Caco-2 (cell line): ENCODE data around the gene PIAS1. TPM values are rescaled to one million over a fixed set of nuclear protein-coding genes. Genes with fewer than 3 reads are reported as not detected.
A peak's percentile ranks its signal among the peaks of the same experiment; 100 is the strongest.

Source experiments
- BruUV-seq: library from RNA; stranded (reverse); fragments of 400-500 nt; replicated peaks from 2 replicates; lab custom pipeline; 2021; lab: Mats Ljungman, UMichigan
- CTCF ChIA-PET: fragments of 300-600 bp; sonication (Branson Sonifier 250); formaldehyde crosslinking; loops from one replicate; lab custom pipeline; 2022; ENCODE audit warnings: antibody characterized with exemption; lab: Charles Lee
- POLR2A ChIA-PET: fragments of 300-600 bp; sonication (Branson Sonifier 250); formaldehyde crosslinking; loops from one replicate; lab custom pipeline; 2022; ENCODE audit warnings: antibody characterized with exemption; lab: Charles Lee
- DNase-seq, 2 experiments: peaks; one replicate each; pipeline versions ENCODE4 v3.0.0 to v3.0.0-alpha.2; 2020 to 2022
- H3K27me3 ChIP-seq: replicated peaks from 2 replicates; pipeline ENCODE4 v1.6.0; 2011; ENCODE audit warnings: low read length; ENCODE audit not compliant: control insufficient read depth, insufficient read depth
- H3K36me3 ChIP-seq: 2 replicates; pipeline ENCODE4 v1.5.1; 2011; ENCODE audit warnings: low read length; ENCODE audit not compliant: control insufficient read depth, insufficient read depth
- H3K4me1 ChIP-seq: fragments of 250-450 bp; sonication (Bioruptor Pico); 2 replicates; pipeline ENCODE4 v1.5.1; 2020; ENCODE audit warnings: mild to moderate bottlenecking
- H3K4me3 ChIP-seq: 2 replicates; pipeline ENCODE4 v1.5.1; 2011; ENCODE audit warnings: low read depth, mild to moderate bottlenecking, control low read depth, low read length
- H3K9me3 ChIP-seq: fragments of 250-450 bp; sonication (Bioruptor Pico); 2 replicates; pipeline ENCODE4 v1.5.1; 2020; ENCODE audit warnings: mild to moderate bottlenecking, moderate library complexity
- H3K27ac Mint-ChIP-seq: one replicate; pipeline ENCODE4 v1.8.0; 2022; ENCODE audit warnings: mixed read lengths; ENCODE audit not compliant: unreplicated experiment
- H3K27me3 Mint-ChIP-seq: one replicate; pipeline ENCODE4 v1.8.0; 2022; ENCODE audit warnings: mixed read lengths; ENCODE audit not compliant: insufficient read depth, unreplicated experiment
- H3K36me3 Mint-ChIP-seq: one replicate; pipeline ENCODE4 v1.8.0; 2022; ENCODE audit warnings: mild to moderate bottlenecking, mixed read lengths; ENCODE audit not compliant: insufficient read depth, unreplicated experiment
- H3K4me1 Mint-ChIP-seq: one replicate; pipeline ENCODE4 v1.8.0; 2022; ENCODE audit warnings: low read depth, mixed read lengths; ENCODE audit not compliant: unreplicated experiment
- H3K4me3 Mint-ChIP-seq: one replicate; pipeline ENCODE4 v1.8.0; 2022; ENCODE audit warnings: mild to moderate bottlenecking, moderate library complexity, mixed read lengths; ENCODE audit not compliant: unreplicated experiment
- H3K9me3 Mint-ChIP-seq: one replicate; pipeline ENCODE4 v1.8.0; 2022; ENCODE audit warnings: mixed read lengths; ENCODE audit not compliant: unreplicated experiment
- intact Hi-C: fragments of 100-400 bp; cut with micrococcal nuclease; formaldehyde crosslinking; loops from one replicate; pipeline ENCODE4 v1.10.0; 2022; ENCODE audit not compliant: unreplicated experiment
- total RNA-seq: library from RNA; stranded (reverse); gene quantifications from 2 replicates; pipeline ENCODE4 v1.2.3, GENCODE V29; 2022
- TF ChIP-seq, protein P1 (sequence below), 2 experiments: fragments of 200-600 bp in 1 of 2; IDR thresholded peaks; 1 replicate in 1 of 2; 2 replicates in 1 of 2; pipeline versions ENCODE4 v1.5.1 to v1.8.0; 2011 to 2022; ENCODE audit warnings: antibody characterized with exemption in 1 of 2, control low read depth in 1 of 2, inconsistent platforms in 1 of 2, low read depth in 1 of 2, low read length in 1 of 2, mild to moderate bottlenecking in 1 of 2, moderate library complexity in 1 of 2; ENCODE audit not compliant: insufficient read depth in 1 of 2, severe bottlenecking in 1 of 2, unreplicated experiment in 1 of 2

PIAS1 gene
- total RNA-seq, 1 experiment from 2014 or later, result 48.0 TPM

DNA sequence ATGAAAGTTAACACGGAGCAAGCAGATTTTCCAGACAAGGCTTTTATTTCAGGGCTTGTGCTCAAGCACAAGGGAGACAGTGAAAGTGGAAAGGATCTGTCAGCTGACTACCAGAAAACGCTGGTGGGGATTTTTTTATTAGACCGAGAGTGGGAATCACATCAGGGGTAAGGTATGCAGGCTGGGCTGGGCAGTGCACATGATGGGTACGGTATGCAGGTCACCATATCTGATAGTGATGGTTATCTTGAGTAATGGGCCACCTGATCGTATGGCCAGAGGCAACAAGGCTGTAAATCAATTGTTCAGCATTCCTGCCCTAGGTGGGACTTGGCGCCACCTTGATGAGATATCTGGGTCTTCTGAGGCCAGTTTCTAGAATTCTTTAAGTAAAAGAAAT lies 36.9 kb upstream of the PIAS1 start:
- BruUV-seq, result no TSS peak
- peak; percentile 67 to 85 for DNase-seq
- Mint-ChIP-seq H3K27me3 (no peaks in the 10 kb centered on the region), H3K9me3 (peaks cover 38% of the 10 kb centered on the region), H3K36me3 (peaks cover 11% of the 10 kb centered on the region), H3K4me1 (peaks cover 53% of the 10 kb centered on the region), H3K4me3 (peak overlapping the region; percentile 55), H3K27ac (peak overlapping the region; percentile 99)
- POLR2A ChIA-PET, result no interaction called here
- Histone ChIP-seq H3K36me3 (no peaks in the 10 kb centered on the region), H3K4me1 (peaks cover 38% of the 10 kb centered on the region), H3K4me3 (no peak overlapping the region), H3K27me3 (no peaks in the 10 kb centered on the region), H3K9me3 (peaks cover 5% of the 10 kb centered on the region; the same call in 1 of the 2 replicates)
- intact Hi-C loops, result loop anchor here (1.0 kb wide), 1 partner anchor 71 kb away; no protein-coding TSS in a partner anchor
- TF ChIP-seq, protein P1, sequence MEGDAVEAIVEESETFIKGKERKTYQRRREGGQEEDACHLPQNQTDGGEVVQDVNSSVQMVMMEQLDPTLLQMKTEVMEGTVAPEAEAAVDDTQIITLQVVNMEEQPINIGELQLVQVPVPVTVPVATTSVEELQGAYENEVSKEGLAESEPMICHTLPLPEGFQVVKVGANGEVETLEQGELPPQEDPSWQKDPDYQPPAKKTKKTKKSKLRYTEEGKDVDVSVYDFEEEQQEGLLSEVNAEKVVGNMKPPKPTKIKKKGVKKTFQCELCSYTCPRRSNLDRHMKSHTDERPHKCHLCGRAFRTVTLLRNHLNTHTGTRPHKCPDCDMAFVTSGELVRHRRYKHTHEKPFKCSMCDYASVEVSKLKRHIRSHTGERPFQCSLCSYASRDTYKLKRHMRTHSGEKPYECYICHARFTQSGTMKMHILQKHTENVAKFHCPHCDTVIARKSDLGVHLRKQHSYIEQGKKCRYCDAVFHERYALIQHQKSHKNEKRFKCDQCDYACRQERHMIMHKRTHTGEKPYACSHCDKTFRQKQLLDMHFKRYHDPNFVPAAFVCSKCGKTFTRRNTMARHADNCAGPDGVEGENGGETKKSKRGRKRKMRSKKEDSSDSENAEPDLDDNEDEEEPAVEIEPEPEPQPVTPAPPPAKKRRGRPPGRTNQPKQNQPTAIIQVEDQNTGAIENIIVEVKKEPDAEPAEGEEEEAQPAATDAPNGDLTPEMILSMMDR (IDR thresholded peaks at IDR 0.05; ENCODE audit: insufficient read depth in 1 of 2, low read depth in 1 of 2, low read length in 1 of 2, severe bottlenecking in 1 of 2, unreplicated experiment in 1 of 2), result no peak
- CTCF ChIA-PET, result no interaction called here

DNA sequence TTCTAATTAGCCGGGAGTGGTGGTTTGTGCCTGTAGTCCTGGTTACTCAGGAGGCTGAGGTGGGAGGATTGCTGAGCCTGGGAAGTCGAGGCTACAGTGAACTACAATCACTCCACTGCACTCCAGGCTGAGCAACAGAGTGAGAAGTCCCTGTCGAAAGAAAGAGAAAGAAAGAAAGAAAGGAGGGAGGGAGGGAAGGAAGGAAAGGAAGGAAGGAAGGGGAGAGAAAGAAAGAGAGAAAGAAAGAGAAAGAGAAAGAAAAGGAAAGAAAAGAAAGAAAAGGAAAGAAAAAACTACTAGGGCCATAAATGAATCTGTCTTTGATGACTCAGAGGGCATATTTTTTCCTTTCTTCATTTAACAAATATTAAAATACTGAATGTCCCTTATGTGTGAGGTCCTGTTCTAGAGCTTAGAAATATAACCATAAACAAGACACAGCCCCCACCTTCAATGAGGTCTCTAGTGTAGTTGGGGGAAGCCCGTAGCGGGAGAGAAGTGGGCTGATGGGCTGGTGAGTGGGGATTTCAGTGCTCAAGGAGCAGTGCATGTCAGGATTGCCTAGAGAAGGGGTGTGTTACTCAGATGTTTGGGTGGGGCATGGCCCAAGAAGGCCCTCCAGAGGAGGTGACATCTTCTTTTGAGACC lies 35.2 kb upstream of the PIAS1 start:
- Mint-ChIP-seq H3K4me1 (peaks cover 43% of the 10 kb centered on the region), H3K4me3 (no peak overlapping the region), H3K9me3 (peaks cover 21% of the 10 kb centered on the region), H3K27me3 (no peaks in the 10 kb centered on the region), H3K27ac (peak overlapping the region; percentile 88), H3K36me3 (peaks cover 11% of the 10 kb centered on the region)
- no peak for DNase-seq
- ChIA-PET CTCF (no interaction called here), POLR2A (interaction anchor here (1.4 kb wide), 1 partner anchor 35 kb away, joined by 3 read pairs; the partner anchor contains the start of gene PIAS1)
- Histone ChIP-seq H3K9me3 (no peaks in the 10 kb centered on the region), H3K36me3 (no peaks in the 10 kb centered on the region), H3K4me3 (no peak overlapping the region), H3K27me3 (no peaks in the 10 kb centered on the region), H3K4me1 (peaks cover 38% of the 10 kb centered on the region)
- TF ChIP-seq, protein P1 (IDR thresholded peaks at IDR 0.05; ENCODE audit: insufficient read depth in 1 of 2, low read depth in 1 of 2, low read length in 1 of 2, severe bottlenecking in 1 of 2, unreplicated experiment in 1 of 2), result no peak
- BruUV-seq, result no TSS peak
- intact Hi-C loops, result no loop called here

DNA sequence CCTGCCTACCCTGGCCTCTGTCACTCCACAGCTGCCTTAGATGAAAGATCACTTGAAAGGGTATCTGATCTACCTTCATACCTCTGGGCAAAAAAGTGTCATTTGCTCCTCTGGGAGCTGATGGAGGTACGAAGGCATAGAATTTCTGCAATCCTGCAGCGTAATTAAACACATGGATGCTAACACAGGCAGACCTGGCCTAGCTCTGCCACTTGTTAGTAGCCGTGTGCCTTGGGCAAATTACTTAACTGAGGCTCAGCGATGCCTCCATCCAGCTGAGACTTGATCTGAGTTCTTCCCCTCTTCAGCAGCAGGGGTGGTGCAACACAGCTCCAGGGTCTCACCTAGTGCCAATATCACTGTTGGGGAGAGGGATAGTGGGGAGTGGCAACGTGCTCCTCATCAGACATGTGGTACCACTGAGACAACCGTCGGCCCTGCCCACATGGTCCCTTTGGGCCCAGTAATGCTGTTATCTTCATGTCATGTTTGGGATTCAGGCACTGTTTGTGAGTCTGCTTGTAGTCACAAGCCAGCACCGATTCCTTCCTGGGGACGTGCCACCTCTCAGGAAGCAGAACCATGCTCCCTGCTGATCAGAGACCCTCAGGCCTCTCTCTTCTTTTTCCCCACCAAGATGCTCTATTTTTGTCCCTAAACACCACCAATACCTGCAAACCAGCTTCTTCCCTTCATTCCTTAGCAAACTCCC lies 34.1 kb upstream of the PIAS1 start:
- peaks cover 20% of the 10 kb centered on the region for H3K9me3 Mint-ChIP-seq
- intact Hi-C loops, result no loop called here
- Histone ChIP-seq H3K4me1 (peaks cover 44% of the 10 kb centered on the region), H3K27me3 (no peaks in the 10 kb centered on the region), H3K4me3 (no peak overlapping the region), H3K9me3 (no peaks in the 10 kb centered on the region), H3K36me3 (no peaks in the 10 kb centered on the region)
- POLR2A ChIA-PET, result interaction anchor here (1.4 kb wide), 1 partner anchor 34 kb away, joined by 3 read pairs; the partner anchor contains the start of gene PIAS1
- CTCF ChIA-PET, result no interaction called here
- TF ChIP-seq, protein P1 (IDR thresholded peaks at IDR 0.05; ENCODE audit: insufficient read depth in 1 of 2, low read depth in 1 of 2, low read length in 1 of 2, severe bottlenecking in 1 of 2, unreplicated experiment in 1 of 2), result no peak
- BruUV-seq, result no TSS peak
- peaks cover 11% of the 10 kb centered on the region for H3K36me3 Mint-ChIP-seq
- DNase-seq, result peak in 1 of 2 experiments; percentile 48
- H3K27ac Mint-ChIP-seq, result peak overlapping the region; percentile 88
- no peak overlapping the region for H3K4me3 Mint-ChIP-seq
- peaks cover 36% of the 10 kb centered on the region for H3K4me1 Mint-ChIP-seq
- H3K27me3 Mint-ChIP-seq, result no peaks in the 10 kb centered on the region
